Stomach (tissue), 4 donors: ENCODE results near the gene MZF1.

ENCODE experiments used
- CTCF ChIP-seq, 7 experiments: fragments of 450-650 bp in 4 of 7; fragments of 200-600 bp in 3 of 7; sonication (generic) in 3 of 7; IDR thresholded peaks; one replicate each; pipeline ENCODE4 v1.5.1; 2016 to 2019; ENCODE audit warnings: antibody characterized with exemption in 7 of 7, control low read depth in 2 of 7, mild to moderate bottlenecking in 1 of 7
- POLR2AphosphoS5 ChIP-seq, 3 donors: sonication (generic); formaldehyde crosslinking; IDR thresholded peaks; one replicate each; pipeline ENCODE4 v1.6.1; 2016; ENCODE audit warnings: antibody characterized with exemption in 3 of 3

GRCh38 chr19:58563823-58564222, 9.3 kb downstream of the MZF1 start:
- TF ChIP-seq CTCF (IDR thresholded peaks at IDR 0.05) (no peak), POLR2AphosphoS5 (IDR thresholded peaks at IDR 0.05) (no peak)
